ENCODE results near the gene KRT2.

The KRT2 gene

GRCh38 chr12:52631264-52631663 is 20.7 kb downstream of the KRT2 start:
- ATAC-seq: no peak
- TF ChIP-seq ZNF70 (CRISPR knock-in tag; IDR thresholded peaks at IDR 0.05) (no peak), ZC3H10 (CRISPR knock-in tag; IDR thresholded peaks at IDR 0.05) (no peak), TCF4 (CRISPR knock-in tag; IDR thresholded peaks at IDR 0.05; ENCODE audit: borderline replicate concordance) (no peak), PATZ1 (CRISPR knock-in tag; IDR thresholded peaks at IDR 0.05; ENCODE audit: borderline replicate concordance) (no peak), ZFP30 (CRISPR knock-in tag; IDR thresholded peaks at IDR 0.05) (no peak), ESRRG (CRISPR knock-in tag; IDR thresholded peaks at IDR 0.05) (no peak), CSRNP3 (CRISPR knock-in tag; IDR thresholded peaks at IDR 0.05) (no peak), GLIS3 (CRISPR knock-in tag; IDR thresholded peaks at IDR 0.05) (no peak), CREB5 (CRISPR knock-in tag; IDR thresholded peaks at IDR 0.05; ENCODE audit: low read depth) (no peak), RARB (CRISPR knock-in tag; IDR thresholded peaks at IDR 0.05) (no peak), ZNF565 (CRISPR knock-in tag; conservative IDR thresholded peaks at IDR 0.05; ENCODE audit: low read depth) (no peak), TOX (CRISPR knock-in tag; IDR thresholded peaks at IDR 0.05; ENCODE audit: borderline replicate concordance) (no peak), BACH2 (CRISPR knock-in tag; IDR thresholded peaks at IDR 0.05; ENCODE audit: borderline replicate concordance) (no peak), ARNTL (CRISPR knock-in tag; IDR thresholded peaks at IDR 0.05; ENCODE audit: borderline replicate concordance, low read depth) (no peak)

GRCh38 chr12:52630599-52631200 is 21.3 kb downstream of the KRT2 start:
- no peak for ATAC-seq
- TF ChIP-seq PATZ1 (CRISPR knock-in tag; IDR thresholded peaks at IDR 0.05; ENCODE audit: borderline replicate concordance) (no peak), ESRRG (CRISPR knock-in tag; IDR thresholded peaks at IDR 0.05) (no peak), ZC3H10 (CRISPR knock-in tag; IDR thresholded peaks at IDR 0.05) (no peak), TOX (CRISPR knock-in tag; IDR thresholded peaks at IDR 0.05; ENCODE audit: borderline replicate concordance) (no peak), TSHZ2 (CRISPR knock-in tag; IDR thresholded peaks at IDR 0.05) (no peak), GLIS3 (CRISPR knock-in tag; IDR thresholded peaks at IDR 0.05) (no peak), ZFP30 (CRISPR knock-in tag; IDR thresholded peaks at IDR 0.05) (no peak), SNAI2 (CRISPR knock-in tag; IDR thresholded peaks at IDR 0.05) (no peak), ARNTL (CRISPR knock-in tag; IDR thresholded peaks at IDR 0.05; ENCODE audit: borderline replicate concordance, low read depth) (no peak), ZNF70 (CRISPR knock-in tag; IDR thresholded peaks at IDR 0.05) (no peak), OSR1 (CRISPR knock-in tag; IDR thresholded peaks at IDR 0.05) (no peak), CREB5 (CRISPR knock-in tag; IDR thresholded peaks at IDR 0.05; ENCODE audit: low read depth) (no peak), TCF4 (CRISPR knock-in tag; IDR thresholded peaks at IDR 0.05; ENCODE audit: borderline replicate concordance) (no peak), PPARA (CRISPR knock-in tag; IDR thresholded peaks at IDR 0.05; ENCODE audit: borderline replicate concordance) (no peak), ZNF565 (CRISPR knock-in tag; conservative IDR thresholded peaks at IDR 0.05; ENCODE audit: low read depth) (no peak), ZNF8 (CRISPR knock-in tag; IDR thresholded peaks at IDR 0.05) (no peak), BACH2 (CRISPR knock-in tag; IDR thresholded peaks at IDR 0.05; ENCODE audit: borderline replicate concordance) (no peak)
